Measurements from ENCODE around the gene OGT.
"Not testable (repeated sequence)": the region's sequence is repeated elsewhere in the genome, so short reads cannot be mapped to it uniquely, and the experiment has no call there.

- TF ChIP-seq CTCF, POLR2A (IDR thresholded peaks at IDR 0.05): not testable (repeated sequence)
Measured at GRCh38 chrX:71571390-71571789, 38.5 kb downstream of the OGT start.

All from gastroesophageal sphincter (tissue), 3 donors.